ENCODE data around the gene RAF1. TPM values are rescaled to one million over a fixed set of nuclear protein-coding genes. Genes with fewer than 3 reads are reported as not detected.

RAF1 gene
- total and polyA plus RNA-seq, 2 donors (not counting 3 experiments of a cell fraction or from before 2014, with no cell fraction given): 73.8 to 86.2 TPM

DNA sequence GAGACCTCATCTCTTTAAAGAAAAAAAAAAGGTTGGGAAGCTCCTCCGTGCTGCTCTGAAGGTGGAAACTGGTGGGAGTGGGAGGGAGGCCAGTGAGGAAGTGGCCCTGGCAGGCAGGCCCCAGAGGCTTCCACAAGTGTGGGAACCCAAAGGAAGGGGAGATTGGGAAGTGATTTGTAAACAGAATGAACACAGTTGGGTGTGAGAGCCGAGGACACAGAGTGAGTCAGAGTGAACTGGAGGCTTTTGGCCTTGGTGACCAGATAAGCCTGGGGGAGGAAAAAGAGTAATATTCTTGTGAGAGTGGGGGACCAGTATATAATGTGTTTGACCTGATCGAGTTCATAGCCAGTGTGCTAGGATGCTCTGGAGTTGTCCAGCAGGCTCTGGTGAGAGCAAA lies 84.0 kb downstream of the RAF1 start:
- Histone ChIP-seq H3K4me1 (ENCODE audit: control insufficient read depth, extremely low read depth, insufficient read depth, low read length) (peaks cover 6% of the 10 kb centered on the region), H3K9me1 (replicated peaks; ENCODE audit: control insufficient read depth, extremely low read depth, insufficient read depth, low read length) (no peaks in the 10 kb centered on the region), H3K27me3 (ENCODE audit: control insufficient read depth in 2 of 2, insufficient read depth in 2 of 2, low read length in 2 of 2) (no peaks in the 10 kb centered on the region), H3K9ac (replicated peaks; ENCODE audit: extremely low read depth, insufficient read depth, low read length) (no peak overlapping the region), H3K4me3 (replicated peaks in 1 of 3; ENCODE audit: insufficient read depth in 1 of 3, low read depth in 1 of 3, low read length in 3 of 3) (no peak overlapping the region), H3K79me2 (ENCODE audit: control insufficient read depth, insufficient read depth, low read length) (no peaks in the 10 kb centered on the region), H3K36me3 (ENCODE audit: control insufficient read depth in 2 of 2, extremely low read depth in 1 of 2, insufficient read depth in 2 of 2, low read length in 2 of 2) (peaks cover 30 to 35% of the 10 kb centered on the region in 2 experiments), H3K27ac (ENCODE audit: insufficient read depth, low read depth, low read length) (no peak overlapping the region), H2AFZ (ENCODE audit: low read depth, low read length) (no peak overlapping the region), H3K4me2 (ENCODE audit: insufficient read depth, low read length) (no peak overlapping the region), H4K20me1 (replicated peaks; ENCODE audit: control insufficient read depth, extremely low read depth, insufficient read depth, low read length) (no peaks in the 10 kb centered on the region), H3K9me3 (replicated peaks; ENCODE audit: control insufficient read depth, insufficient read depth, low read length) (no peaks in the 10 kb centered on the region)
- intact Hi-C loops (cut with micrococcal nuclease): no loop called here
- CTCF ChIA-PET: no interaction called here
- DNase-seq (ENCODE audit: low read depth, low spot score): peak; percentile 37
- TF ChIP-seq JUN (IDR thresholded peaks at IDR 0.05; ENCODE audit: borderline replicate concordance, insufficient read depth, insufficient read length, low read depth) (no peak), MYC (IDR thresholded peaks at IDR 0.05; ENCODE audit: low read depth, low read length) (no peak), FOS (IDR thresholded peaks at IDR 0.05; ENCODE audit: borderline replicate concordance, insufficient read depth, low read length) (peak; percentile 39), POLR2AphosphoS5 (IDR thresholded peaks at IDR 0.05; ENCODE audit: insufficient read depth, low read depth, low read length) (peak; percentile 13)
- TF ChIP-seq, protein P1, sequence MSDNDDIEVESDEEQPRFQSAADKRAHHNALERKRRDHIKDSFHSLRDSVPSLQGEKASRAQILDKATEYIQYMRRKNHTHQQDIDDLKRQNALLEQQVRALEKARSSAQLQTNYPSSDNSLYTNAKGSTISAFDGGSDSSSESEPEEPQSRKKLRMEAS (IDR thresholded peaks at IDR 0.05; ENCODE audit: insufficient read depth, insufficient read length): no peak
- TF ChIP-seq, protein P2, sequence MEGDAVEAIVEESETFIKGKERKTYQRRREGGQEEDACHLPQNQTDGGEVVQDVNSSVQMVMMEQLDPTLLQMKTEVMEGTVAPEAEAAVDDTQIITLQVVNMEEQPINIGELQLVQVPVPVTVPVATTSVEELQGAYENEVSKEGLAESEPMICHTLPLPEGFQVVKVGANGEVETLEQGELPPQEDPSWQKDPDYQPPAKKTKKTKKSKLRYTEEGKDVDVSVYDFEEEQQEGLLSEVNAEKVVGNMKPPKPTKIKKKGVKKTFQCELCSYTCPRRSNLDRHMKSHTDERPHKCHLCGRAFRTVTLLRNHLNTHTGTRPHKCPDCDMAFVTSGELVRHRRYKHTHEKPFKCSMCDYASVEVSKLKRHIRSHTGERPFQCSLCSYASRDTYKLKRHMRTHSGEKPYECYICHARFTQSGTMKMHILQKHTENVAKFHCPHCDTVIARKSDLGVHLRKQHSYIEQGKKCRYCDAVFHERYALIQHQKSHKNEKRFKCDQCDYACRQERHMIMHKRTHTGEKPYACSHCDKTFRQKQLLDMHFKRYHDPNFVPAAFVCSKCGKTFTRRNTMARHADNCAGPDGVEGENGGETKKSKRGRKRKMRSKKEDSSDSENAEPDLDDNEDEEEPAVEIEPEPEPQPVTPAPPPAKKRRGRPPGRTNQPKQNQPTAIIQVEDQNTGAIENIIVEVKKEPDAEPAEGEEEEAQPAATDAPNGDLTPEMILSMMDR (IDR thresholded peaks at IDR 0.05; ENCODE audit: extremely low read depth in 1 of 2, insufficient read depth in 1 of 2, low read depth in 1 of 2, low read length in 2 of 2): no peak
- no peak for FAIRE-seq
- no TSS peak for BruUV-seq (replicated peaks)
- POLR2A ChIA-PET: interaction anchor here (0.6 kb wide), 1 partner anchor 82 kb away, joined by 6 read pairs; no protein-coding TSS in a partner anchor
- dilution Hi-C loops (cut with MboI; ENCODE audit: extremely low pct_ligation_motif_present, low sequenced_read_pairs): no loop called here

Data from endothelial cell of umbilical vein (primary cell).